CD4-positive, alpha-beta T cell treated with Interferon gamma for 1 hour (primary cell): ENCODE results near the gene ARHGAP6.
"Not testable (repeated sequence)": the region's sequence is repeated elsewhere in the genome, so short reads cannot be mapped to it uniquely, and the experiment has no call there.

Experiments
- DNase-seq: peaks from one replicate; pipeline ENCODE4 v3.0.0-alpha.2; 2020

Gene ARHGAP6

DNA sequence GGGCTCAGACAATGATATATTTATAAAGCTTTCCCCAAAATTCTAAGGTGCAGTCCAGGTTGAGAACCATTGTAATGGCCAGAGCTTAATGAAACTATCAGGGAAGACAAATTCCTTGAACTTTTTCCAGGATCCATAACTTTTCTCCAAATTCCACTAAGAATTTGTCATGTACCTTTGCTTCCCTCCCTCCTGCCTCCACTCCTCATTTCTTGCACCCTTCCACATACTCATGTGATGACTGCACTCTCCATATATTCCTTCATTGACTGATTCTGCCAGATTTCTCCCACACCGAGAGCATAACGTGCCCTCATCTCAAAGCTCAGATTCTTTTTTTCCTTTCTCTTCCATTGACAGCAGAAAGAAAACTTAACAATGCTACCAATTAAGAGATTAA, 393.4 kb downstream of the ARHGAP6 start:
- no peak for DNase-seq

DNA sequence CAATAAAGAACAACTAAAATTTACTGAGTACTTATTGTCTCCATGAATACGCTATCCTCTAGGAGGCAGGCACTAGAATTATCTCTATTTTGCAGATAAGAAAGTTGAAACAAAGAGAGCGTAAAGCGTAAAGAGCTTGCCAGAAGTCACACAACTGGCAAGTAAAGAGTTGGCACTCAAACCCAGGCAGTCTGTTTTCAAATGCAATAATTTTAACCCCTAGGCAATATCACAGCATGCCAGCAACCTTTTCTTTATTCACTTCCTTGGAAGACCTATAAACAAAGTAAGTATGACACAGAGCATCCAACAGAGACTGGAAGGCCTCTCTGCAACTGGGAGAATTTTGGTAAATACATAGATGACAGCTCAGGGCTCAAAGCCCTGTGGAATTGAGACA, 395.7 kb downstream of the ARHGAP6 start:
- DNase-seq = no peak

DNA sequence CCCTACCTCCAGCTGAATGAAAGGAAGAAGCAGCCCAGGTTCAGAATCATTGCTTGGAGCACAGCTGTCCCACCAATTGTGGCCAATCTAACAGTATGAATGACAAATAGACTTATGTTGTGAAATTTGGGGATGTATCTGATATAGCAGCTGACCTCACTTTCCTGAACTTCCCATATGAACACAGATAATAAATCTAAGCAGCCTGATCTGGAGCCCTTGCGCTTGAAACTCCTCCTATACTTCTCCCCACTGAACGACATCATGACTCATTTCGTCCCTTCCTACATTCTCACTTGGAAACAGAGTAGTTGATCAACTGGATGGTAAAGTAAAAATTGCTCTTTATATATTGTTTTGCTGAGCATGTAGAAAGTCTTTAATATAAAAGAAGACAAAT, 396.7 kb downstream of the ARHGAP6 start:
- no peak for DNase-seq

DNA sequence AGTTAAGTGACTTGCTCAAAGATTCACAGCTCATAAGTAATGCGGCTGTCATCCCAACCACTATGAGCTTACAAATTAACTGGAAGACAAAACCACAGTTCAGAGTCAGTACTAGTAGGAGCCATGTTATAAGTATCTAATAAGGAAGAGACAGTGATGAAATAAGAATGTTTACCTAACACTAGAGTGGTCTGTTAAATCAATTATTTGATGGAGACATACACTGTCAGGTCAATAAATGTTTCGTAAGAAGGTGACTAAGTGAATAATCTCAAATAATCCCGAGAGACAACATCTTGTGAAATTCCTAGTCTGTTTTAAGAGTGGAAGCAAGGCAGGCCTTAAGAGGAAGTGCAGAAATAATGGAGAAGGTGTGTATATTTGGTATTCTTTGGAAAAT, 398.3 kb downstream of the ARHGAP6 start:
- DNase-seq = no peak

DNA sequence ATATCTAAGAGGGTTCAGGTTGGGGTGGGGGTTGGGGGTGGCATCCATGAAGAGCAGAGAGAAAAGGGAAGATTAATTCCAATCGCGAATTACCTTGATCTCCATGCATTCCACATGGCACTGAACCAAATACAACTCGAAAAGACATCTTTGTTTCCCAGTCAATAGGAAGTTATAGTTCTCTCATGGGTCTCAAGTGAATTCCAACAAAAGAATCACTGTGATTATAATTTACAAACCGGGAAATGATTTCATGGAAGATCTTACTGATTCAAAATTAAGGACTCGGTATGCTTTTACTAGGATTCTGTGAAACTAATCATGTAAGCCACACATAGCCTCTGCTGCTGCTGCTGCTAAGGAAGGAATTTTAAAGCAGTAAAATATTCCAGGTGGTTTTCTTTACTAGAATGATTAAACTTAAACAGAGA, 399.1 kb downstream of the ARHGAP6 start:
- no peak for DNase-seq

DNA sequence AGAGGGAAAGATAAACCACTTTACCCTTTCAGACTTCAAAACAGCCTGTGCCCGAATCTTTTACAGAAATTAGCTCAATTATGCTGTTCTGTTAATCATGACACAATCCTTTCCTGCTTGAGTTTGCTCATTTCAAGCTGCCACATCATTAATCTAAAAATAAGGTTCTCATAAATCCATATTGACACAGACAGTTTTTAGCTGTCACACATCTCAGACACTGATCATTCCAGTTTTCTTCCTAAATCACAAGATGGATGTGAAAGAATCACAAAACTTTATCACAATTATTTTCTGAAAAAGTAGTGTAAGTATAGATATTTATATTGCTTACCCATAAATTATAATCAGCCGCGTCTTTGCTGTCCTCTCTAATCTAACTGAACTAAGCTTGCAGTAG, 400.4 kb downstream of the ARHGAP6 start:
- DNase-seq = no peak

DNA sequence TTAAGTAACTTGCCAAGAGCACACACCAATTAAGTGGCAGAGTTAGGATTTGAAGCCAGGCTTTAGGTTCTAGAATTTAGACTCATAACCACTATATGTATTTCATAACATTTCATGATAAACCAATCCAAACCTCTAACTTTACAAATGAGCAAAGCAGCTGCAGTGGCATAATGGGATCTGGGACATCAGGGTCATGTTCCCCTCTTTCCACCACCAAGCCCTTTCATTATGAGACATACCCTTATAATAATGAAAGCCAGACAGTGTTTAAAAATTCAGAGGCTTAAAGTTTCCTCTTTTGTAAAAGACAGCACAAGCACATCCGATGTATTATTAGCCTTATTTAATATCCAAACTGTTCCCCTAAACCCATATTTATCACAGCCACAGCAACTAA, 400.8 kb downstream of the ARHGAP6 start:
- no peak for DNase-seq

DNA sequence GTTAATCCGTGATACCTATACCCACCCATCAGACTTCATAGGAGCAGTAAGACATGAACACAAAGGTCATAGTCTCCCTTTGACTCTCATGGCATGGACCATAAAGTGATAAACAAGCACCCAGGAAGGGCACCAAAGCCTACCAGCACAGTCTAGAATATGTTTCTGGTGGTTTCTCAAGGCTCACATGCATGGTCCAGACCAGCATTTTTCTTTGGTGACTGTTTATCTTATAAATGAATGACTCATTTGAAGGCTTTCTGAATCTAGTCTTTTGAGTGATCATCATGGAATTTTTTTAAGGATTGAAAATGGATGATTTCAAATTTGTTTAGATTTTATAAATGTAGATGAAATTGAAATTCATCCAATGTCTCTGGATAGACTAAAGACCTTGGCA, 404.5 kb downstream of the ARHGAP6 start:
- no peak for DNase-seq

DNA sequence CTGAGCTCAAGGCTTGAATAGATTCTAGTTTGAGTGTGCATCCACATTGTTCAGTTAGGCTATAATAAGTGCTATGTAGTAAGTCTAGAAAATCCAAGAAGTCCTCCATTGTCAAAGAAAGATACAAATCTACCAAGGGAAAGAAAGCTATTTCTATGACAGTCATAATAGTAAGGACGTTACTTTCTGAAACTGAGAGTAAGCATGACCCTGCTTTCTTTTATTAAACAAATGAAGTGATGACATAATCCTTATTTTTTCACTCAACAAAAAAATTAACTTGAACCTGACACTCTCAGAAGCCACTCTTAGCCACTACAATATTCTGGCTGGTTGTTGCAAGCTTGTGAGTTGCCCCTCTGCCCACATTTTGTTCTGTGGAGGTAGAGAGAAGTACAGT, 406.3 kb downstream of the ARHGAP6 start:
- no peak for DNase-seq

DNA sequence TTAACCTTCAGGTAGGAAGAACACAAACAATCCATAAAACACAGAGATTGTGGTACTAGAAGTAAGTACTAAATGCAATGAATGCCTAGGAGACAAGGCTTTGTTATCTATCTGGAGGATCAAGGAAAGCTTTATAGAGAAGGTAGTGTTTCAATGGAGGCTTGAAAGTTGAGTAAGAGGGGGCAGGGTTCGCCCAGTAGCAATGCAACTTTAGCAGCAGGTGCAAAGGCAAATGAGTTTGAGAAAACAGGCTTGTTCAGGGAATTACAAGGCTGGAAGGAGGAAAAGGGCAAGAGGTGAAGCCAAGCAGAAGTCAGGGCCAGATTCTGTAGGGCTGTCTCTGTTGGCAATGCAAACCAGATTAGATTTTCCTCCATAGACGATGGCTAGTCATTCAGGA, 408.0 kb downstream of the ARHGAP6 start:
- no peak for DNase-seq

DNA sequence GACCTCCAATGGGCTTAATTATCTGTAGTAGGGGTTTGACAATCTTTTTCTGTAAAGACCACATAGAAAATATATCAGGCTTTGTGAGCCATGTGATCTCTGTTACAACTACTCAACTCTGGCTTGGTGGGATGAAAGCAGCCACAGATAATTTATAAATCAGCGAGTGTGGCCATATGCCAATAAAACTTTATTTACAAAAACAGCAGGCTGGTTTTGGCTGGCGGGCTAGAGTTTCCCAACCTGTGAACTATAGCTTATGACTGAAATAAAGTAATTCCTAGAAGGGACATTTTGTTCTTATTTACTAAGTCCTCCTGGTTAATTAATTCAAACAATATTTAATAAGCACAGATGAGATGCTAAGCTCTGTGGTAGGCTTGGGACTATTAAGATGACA, 408.4 kb downstream of the ARHGAP6 start:
- no peak for DNase-seq

DNA sequence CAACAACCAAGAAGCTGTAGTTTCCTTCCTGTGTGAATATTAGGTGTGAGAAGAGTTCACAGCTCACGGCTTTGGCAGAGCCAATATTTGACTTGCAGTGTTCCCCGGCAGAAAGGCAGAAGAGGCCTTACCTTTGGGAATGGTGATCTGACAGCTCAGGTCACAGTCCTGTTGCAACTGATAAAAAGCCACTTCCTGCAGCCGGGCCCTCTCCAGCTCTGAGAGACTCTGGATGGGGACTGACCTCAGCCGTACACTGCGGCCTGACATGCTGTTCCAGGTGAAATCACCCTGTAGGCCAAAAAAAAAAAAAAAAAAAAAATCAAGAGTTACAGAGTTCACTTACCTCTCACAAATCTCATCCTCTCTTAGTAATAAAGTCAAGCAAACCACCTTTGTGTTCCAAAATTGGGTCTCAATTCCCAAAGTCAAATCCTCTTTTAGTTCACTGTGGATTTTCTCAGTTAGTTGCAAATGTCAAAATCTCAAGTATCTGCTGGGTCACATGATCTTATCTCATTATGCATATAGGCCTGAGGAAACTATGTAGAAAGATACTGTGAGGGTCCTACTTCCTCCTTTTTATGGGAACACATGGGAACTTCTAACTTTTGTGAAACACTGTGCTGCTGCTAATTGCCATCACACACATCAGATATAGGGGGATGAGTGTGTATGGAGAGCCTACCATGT, 411.2 kb downstream of the ARHGAP6 start:
- no peak for DNase-seq

DNA sequence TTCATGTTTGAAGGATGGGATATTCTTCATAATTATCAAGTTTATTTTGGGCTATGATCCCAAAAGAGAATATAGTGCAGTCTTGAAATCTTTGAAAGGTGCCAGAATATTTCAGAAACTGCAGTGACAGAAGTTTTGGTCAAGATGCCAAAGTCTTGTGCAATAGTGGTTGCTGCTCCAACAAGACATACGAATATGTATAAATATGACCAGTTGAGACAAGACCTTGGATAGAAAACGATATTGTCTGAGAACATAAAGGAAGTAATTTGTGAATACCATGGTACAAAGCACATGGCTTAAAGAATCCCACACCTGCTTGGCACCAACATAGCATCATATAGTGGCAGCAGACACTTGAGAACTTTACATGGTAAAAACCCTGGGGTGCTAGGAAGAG, 421.1 kb downstream of the ARHGAP6 start:
- DNase-seq = no peak

DNA sequence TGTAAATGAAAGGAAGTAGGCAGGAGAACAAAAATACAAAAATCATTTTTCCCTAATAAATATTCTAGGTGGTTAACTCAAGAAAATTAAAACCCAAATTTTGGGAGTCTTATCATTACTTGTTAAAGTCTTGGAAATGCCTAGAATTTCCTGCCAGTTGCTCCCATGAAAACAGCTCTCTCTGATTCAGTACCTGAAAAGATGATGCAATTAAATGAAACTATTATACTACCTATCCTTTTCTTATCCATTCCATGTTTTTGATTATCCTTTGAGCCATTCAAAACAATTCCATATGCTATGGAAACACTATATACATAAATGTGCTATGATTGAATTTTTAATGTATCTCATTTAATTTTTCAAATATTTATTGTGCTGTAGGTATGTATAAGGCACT, 423.0 kb downstream of the ARHGAP6 start:
- no peak for DNase-seq

DNA sequence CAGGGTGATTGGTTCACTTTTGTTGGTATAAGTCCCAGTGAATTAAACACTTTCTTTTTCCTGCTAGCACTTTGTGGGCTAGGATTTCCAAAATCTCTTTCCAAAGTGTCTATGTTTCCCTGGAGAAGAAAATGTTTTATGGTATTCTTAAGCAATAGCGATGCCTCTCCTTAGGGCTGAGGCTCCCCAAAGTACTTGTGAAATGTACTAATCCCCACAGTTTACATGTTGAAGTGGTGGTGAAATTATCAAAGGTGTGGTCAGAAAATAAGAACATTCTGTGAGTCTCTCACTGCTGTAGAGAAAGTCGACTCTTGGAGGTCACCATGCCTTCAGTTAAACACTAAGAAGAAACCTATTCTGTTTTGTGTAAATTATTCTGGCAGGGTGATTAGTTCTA, 424.0 kb downstream of the ARHGAP6 start:
- DNase-seq = no peak

DNA sequence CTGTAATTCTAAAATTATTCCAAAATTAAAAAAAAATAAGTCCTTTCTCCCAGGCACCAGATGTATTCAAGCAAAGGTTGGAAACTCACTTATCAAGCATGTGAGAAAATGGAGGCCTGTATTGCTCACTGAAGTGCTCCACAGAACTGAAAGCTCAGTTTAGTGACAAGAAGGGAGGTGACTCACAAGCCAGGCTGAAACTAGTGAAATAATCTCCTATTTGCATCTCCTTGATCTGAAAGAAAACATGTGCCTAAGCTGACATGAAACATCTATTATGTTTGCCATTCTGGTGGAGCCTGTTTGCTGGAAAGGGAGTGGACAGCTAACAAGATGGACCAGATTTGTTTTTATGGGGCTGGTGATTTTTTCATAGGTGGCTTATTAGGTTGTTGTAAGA, 426.5 kb downstream of the ARHGAP6 start:
- no peak for DNase-seq

DNA sequence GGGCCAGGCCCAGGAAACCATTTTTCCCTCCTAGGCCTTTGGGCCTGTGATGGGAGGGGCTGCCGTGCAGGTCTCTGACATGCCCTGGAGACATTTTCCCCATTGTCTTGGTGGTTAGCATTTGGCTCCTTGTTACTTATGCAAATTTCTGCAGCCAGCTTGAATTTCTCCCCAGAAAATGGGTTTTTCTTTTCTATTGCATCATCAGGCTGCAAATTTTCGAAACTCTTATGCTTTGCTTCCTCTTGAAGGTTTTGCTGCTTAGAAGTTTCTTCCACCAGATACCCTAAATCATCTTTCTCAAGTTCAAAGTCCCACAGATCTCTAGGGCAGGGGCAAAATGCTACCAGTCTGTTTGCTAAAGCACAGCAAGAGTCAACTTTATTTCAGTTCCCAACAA, 430.3 kb downstream of the ARHGAP6 start:
- not testable (repeated sequence) for DNase-seq

DNA sequence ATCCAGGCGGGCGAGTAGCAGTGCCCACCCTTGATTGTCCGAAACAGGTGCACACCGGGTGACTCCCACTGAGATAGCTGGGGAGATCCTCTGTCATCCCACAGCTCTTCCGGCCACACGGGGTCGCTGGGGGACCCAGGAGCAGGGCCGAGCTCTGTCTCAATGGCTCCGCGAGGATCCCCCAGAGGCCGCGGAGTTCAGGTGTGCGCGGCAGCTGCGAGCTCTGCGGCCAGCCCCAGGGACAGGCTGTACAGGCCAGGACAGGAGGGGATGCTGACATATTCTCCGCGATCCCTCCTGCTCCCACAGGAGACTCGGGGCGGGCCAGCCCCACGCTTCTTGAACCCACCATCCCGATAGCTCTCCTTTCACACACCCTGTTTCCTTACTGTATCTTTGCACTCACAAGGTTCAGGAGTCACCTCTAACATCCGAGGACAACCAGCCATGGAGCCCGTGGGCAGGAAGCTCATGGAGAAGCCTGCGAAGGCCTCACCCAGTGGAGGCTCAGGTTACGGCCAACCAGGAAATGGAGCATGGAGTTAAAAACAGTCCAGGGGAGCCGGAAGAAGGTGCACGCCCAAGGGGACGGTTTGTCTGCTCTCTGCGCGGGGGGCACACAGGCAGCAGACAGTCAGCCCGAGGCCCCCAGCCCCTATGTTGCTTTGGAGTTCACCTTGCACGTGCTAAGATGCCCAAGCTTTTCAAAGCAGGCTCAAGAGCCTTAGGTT, 450.4 kb downstream of the ARHGAP6 start:
- no peak for DNase-seq

DNA sequence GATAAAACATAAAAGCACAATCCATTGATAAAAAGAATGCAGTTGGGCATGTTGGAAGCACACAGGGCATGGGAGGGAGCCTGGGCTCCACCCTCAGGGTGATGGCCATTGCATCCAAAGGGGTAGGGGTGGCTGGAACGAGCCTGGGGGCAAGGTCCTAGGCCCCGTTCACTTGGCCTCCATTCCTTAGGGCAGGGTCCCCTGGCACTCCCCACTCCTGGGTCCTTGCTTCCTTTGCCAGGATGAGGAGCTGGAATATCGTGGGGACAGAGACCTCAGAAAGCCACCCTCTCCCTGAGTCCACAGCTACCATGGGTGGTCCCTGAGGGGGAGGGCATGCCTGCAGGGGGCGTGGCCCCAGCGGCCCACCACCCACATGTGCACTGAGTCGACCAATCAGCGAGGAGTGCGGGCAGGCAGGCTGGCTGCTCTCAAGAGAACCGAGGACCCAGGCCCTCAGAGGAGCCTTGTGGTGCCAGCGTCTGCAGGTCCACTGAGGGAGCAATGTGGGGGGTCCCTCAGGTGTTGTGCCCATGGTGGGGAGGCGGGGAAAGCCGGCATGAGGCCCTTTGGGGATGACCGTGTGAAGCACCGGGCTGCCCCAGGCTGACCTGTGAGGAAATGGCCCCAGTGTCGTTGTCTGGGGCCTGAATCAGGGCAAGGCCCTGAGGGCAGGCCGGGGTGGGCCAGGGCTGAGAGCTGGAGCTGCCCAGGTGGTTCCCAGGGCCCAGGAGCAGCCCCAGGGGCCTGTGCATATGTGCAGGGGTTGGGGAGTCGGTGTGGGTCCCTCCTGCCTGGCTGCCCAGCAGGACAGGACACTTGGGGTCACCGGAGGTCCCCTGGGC, 451.2 kb downstream of the ARHGAP6 start:
- no peak for DNase-seq

DNA sequence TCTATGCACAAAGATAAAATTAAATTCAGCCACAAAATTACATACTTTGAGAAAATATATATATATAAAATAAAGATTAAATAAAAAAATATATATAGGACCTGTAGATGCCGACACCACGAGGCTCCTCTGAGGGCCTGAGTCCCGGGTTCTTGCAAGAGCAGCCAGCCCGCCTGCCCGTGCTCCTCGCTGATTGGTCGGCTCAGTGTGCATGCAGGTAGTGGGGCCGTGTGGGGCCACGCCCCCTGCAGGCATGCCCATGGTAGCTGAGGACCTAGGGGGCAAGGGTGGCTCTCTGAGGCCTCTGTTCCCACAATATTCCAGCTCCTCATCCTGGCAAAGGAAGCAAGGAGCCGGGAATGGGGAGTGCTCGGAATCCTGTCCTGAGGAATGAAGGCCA, 453.0 kb downstream of the ARHGAP6 start:
- DNase-seq = no peak

DNA sequence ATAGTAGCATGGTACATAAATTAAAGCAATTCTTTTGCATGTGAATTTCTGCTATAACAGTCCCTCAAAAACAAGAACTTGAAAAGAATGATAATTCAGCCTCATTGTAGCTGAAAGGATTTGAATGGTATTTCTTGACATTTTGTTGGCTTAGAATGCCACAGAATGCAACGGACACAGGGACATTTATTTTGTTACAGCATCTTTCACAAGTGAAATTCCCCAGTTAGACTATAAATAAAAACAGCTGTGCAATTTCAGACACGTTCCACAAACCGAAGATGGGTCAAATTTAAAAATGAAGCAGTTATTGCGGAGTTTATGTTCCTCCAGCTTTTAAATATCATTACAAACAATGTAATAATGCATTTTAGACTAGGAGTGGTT, 455.3 kb downstream of the ARHGAP6 start:
- DNase-seq = no peak

DNA sequence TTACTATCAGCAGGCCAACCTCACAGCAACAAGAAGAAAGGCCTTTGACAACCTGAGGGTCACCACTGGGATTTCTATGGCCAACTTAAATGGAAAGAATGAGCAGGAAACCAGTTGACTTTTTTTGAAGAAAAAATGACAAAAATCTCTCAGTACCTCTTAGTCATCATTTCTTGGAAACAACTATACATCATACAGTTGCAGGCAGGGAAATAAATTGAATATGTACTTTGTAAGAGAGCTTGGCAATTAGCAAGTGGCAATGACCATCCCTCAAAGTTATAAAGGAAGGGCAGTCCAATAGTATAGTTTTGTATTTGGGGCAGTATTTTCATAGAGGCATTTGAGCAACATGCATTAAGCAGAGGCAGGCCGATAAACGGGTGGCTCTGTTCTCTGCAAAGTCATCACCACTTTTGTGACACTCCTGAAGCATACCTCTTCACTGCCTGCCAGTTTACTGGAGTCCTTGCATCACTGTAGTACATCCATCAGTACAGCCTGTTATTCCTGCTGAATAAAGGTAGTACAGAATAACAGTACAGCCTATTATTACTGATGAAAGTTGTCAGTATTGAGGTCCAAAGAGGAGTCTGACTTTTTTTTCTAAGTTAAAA, 455.8 kb downstream of the ARHGAP6 start:
- no peak for DNase-seq

DNA sequence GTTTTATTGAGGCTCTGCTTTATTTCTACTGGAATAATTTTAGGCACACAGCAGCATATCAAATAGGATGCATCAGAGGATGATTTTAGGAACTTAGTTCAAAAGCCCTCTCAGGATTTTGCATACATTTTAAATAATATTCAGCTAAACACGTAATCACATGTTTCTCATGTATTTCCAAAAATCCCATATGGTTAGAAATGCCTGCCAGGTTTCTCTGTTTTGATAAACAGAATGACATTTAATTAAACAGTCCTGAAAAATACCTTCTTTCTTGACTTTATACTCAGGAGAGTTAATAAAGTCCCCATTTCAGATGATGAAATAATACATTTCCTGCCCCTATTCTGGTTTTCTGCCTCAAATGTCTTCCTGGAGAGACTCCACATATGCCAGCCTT, 459.0 kb downstream of the ARHGAP6 start:
- DNase-seq = no peak

DNA sequence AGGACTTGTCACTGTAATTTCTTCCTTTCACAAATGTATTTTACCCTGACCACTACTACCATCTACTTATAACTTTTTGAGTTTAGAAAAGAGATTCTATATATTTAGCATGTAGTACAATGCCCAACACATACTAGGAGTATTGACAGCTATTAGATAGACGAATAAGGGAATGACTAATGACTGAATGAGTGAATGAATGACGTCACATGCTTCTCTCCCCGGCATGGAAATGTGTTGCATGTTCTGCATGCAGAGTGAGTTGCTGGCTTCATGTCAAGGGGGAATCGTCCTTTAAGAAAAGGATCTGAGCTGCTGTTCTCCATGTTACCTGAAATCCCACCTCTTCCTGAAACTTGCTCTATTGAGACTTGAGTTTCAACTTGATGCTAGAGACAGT, 459.9 kb downstream of the ARHGAP6 start:
- DNase-seq = no peak
